Measurements from ENCODE around the gene ANO1.

DNA sequence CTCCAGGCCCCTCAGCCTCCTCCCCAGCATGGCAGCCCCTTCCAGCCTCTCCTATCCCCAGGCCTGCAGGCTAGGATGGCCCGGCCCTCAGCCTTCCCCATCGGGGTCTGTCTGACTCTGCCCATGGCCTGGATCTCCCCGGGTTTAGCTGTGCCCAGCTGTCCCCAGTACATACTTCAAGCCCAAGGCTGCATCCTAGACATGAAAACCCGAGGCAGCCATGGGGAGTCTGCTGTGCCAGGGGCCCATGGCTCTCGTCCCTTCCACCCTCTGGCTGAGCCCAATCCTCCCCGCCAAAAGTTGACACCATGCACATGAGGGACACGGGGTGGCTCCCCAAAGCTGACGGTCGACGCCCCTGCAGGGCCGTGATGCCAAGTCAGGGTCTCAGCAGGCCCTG lies 102.8 kb downstream of the ANO1 start:
- TF ChIP-seq, protein P1, sequence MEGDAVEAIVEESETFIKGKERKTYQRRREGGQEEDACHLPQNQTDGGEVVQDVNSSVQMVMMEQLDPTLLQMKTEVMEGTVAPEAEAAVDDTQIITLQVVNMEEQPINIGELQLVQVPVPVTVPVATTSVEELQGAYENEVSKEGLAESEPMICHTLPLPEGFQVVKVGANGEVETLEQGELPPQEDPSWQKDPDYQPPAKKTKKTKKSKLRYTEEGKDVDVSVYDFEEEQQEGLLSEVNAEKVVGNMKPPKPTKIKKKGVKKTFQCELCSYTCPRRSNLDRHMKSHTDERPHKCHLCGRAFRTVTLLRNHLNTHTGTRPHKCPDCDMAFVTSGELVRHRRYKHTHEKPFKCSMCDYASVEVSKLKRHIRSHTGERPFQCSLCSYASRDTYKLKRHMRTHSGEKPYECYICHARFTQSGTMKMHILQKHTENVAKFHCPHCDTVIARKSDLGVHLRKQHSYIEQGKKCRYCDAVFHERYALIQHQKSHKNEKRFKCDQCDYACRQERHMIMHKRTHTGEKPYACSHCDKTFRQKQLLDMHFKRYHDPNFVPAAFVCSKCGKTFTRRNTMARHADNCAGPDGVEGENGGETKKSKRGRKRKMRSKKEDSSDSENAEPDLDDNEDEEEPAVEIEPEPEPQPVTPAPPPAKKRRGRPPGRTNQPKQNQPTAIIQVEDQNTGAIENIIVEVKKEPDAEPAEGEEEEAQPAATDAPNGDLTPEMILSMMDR (IDR thresholded peaks at IDR 0.05; ENCODE audit: low read length) = no peak
- no peak for TF ChIP-seq EZH2phosphoT487 (IDR thresholded peaks at IDR 0.05; ENCODE audit: low read length)
